ENCODE results near the gene HECTD1.
"Not testable (repeated sequence)": the region's sequence is repeated elsewhere in the genome, so short reads cannot be mapped to it uniquely, and the experiment has no call there.

DNA sequence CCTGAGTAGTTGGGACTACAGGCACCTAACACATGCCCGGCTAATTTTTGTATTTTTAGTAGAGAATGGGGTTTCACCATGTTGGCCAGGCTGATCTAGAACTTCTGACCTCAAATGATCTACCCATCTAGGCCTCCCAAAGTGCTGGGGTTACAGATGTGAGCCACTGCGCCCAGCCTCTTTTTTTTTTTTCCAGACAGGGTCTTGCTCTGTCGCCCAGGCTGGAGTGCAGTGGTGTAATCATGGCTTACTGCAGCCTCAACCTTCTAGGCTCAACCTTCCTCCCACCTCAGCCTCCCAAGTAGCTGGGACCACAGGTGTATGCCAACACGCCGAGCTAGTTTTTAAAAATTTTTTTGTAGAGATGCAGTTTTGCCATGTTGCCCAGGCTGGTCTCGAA lies 25.6 kb downstream of the HECTD1 start:
- not testable (repeated sequence) for TF ChIP-seq POLR2AphosphoS5 (IDR thresholded peaks at IDR 0.05; ENCODE audit: low read depth, low read length); TAF1 (IDR thresholded peaks at IDR 0.05; ENCODE audit: borderline replicate concordance, low read depth, low read length); POLR2A (IDR thresholded peaks at IDR 0.05; ENCODE audit: low read depth, low read length)
